ENCODE measurements around the gene BACH2. TPM values are rescaled to one million over a fixed set of nuclear protein-coding genes. Genes with fewer than 3 reads are reported as not detected.

Gene BACH2
- total and polyA plus RNA-seq, 9 of the 15 experiments (the other 6 are each of a cell fraction or from before 2014, with no cell fraction given), result 0.06 to 3.1 (median 0.59) TPM

DNA sequence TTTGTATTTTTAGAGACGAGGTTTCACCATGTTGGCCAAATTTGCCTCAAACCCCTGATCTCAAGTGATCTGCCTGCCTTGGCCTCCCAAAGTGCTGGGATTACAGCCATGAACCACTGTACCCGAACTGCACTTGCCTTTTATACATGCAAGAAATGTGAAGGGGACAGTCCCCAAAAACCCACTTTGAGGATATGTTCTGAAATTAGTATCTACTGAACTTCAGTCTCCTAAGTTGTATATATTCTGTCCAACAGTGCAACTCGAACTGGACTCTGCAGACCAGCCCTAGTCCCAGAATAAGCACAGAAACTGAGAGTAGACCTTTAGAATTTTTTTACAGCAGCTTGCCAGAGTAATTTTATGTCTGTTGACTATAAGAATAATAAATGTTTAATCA, 28.5 kb downstream of the BACH2 start:
- POLR2A ChIA-PET, result no interaction called here
- TF ChIP-seq SIN3B (IDR thresholded peaks at IDR 0.05; ENCODE audit: low read depth) (no peak), COPS2 (conservative IDR thresholded peaks at IDR 0.05) (no peak), ZNF311 (CRISPR knock-in tag; IDR thresholded peaks at IDR 0.05) (no peak), HCFC1 (IDR thresholded peaks at IDR 0.05; ENCODE audit: low read depth, low read length) (no peak), CREM (IDR thresholded peaks at IDR 0.05; ENCODE audit: low read depth) (no peak), TBL1XR1 (IDR thresholded peaks at IDR 0.05; ENCODE audit: low read length in 2 of 2) (no peak), CCNT2 (IDR thresholded peaks at IDR 0.05; ENCODE audit: borderline replicate concordance, extremely low read depth, insufficient read length, low read depth, low read length) (no peak), ETS2 (tag; IDR thresholded peaks at IDR 0.05; ENCODE audit: borderline replicate concordance, poor library complexity, severe bottlenecking) (no peak), L3MBTL2 (IDR thresholded peaks at IDR 0.05) (no peak), ZNF239 (CRISPR knock-in tag; IDR thresholded peaks at IDR 0.05) (no peak), ARID2 (IDR thresholded peaks at IDR 0.05) (no peak), SRSF7 (optimal IDR thresholded peaks at IDR 0.05; ENCODE audit: low read depth, low read length) (no peak), RAD21 (CRISPR knock-in tag; conservative IDR thresholded peaks at IDR 0.05 in 1 of 2, IDR thresholded peaks at IDR 0.05 in 1 of 2) (no peak), HNRNPLL (IDR thresholded peaks at IDR 0.05; ENCODE audit: low read depth, low read length, poor library complexity, severe bottlenecking) (no peak), ZNF12 (CRISPR knock-in tag; IDR thresholded peaks at IDR 0.05) (no peak), NFRKB (IDR thresholded peaks at IDR 0.05; ENCODE audit: low read depth) (no peak)
- TF ChIP-seq, protein P1, sequence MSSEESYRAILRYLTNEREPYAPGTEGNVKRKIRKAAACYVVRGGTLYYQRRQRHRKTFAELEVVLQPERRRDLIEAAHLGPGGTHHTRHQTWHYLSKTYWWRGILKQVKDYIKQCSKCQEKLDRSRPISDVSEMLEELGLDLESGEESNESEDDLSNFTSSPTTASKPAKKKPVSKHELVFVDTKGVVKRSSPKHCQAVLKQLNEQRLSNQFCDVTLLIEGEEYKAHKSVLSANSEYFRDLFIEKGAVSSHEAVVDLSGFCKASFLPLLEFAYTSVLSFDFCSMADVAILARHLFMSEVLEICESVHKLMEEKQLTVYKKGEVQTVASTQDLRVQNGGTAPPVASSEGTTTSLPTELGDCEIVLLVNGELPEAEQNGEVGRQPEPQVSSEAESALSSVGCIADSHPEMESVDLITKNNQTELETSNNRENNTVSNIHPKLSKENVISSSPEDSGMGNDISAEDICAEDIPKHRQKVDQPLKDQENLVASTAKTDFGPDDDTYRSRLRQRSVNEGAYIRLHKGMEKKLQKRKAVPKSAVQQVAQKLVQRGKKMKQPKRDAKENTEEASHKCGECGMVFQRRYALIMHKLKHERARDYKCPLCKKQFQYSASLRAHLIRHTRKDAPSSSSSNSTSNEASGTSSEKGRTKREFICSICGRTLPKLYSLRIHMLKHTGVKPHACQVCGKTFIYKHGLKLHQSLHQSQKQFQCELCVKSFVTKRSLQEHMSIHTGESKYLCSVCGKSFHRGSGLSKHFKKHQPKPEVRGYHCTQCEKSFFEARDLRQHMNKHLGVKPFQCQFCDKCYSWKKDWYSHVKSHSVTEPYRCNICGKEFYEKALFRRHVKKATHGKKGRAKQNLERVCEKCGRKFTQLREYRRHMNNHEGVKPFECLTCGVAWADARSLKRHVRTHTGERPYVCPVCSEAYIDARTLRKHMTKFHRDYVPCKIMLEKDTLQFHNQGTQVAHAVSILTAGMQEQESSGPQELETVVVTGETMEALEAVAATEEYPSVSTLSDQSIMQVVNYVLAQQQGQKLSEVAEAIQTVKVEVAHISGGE (CRISPR knock-in tag; IDR thresholded peaks at IDR 0.05), result no peak
- TF ChIP-seq, protein P2, sequence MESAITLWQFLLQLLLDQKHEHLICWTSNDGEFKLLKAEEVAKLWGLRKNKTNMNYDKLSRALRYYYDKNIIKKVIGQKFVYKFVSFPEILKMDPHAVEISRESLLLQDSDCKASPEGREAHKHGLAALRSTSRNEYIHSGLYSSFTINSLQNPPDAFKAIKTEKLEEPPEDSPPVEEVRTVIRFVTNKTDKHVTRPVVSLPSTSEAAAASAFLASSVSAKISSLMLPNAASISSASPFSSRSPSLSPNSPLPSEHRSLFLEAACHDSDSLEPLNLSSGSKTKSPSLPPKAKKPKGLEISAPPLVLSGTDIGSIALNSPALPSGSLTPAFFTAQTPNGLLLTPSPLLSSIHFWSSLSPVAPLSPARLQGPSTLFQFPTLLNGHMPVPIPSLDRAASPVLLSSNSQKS (CRISPR knock-in tag; IDR thresholded peaks at IDR 0.05), result no peak

More for the DNA sequence above, 28.5 kb downstream of the BACH2 start:
- Histone ChIP-seq H4K20me1 (replicated peaks; ENCODE audit: control insufficient read depth, insufficient read depth, low read length) (no peaks in the 10 kb centered on the region), H2AFZ (ENCODE audit: low read depth, low read length) (no peak overlapping the region), H3K4me2 (ENCODE audit: insufficient read depth, low read length) (no peak overlapping the region), H3K9ac (ENCODE audit: insufficient read depth in 1 of 2, low read depth in 2 of 2, low read length in 2 of 2) (no peak overlapping the region), H3K4me3 (no peak overlapping the region), H3K36me3 (ENCODE audit: control insufficient read depth, insufficient read depth, low read length) (no peaks in the 10 kb centered on the region), H3K9me3 (replicated peaks; ENCODE audit: control insufficient read depth, insufficient read depth, low read depth, low read length) (no peaks in the 10 kb centered on the region), H3K27me3 (ENCODE audit: control insufficient read depth in 2 of 2, insufficient read depth in 2 of 2, low read length in 2 of 2) (no peaks in the 10 kb centered on the region; a peak in 1 of 5 replicates), H3K9me1 (ENCODE audit: control insufficient read depth, insufficient read depth, low read length) (no peaks in the 10 kb centered on the region), H3K27ac (ENCODE audit: extremely low read depth, low read depth, low read length) (no peak overlapping the region), H3K79me2 (ENCODE audit: control insufficient read depth, insufficient read depth, low read length) (no peaks in the 10 kb centered on the region), H3K4me1 (replicated peaks in 1 of 2; ENCODE audit: control insufficient read depth in 2 of 2, insufficient read depth in 2 of 2, low read length in 2 of 2) (no peaks in the 10 kb centered on the region)
- in situ Hi-C loops (cut with MboI), result no loop called here
- no peak for DNase-seq (ENCODE audit: extremely low read depth in 1 of 4, low spot score in 3 of 4)
- WGBS (ENCODE audit: insufficient coverage, low coverage, missing lambda C conversion rate), result 15% methylated on average over 3 of the region's 3 CpGs
- BruUV-seq (replicated peaks), result no TSS peak
- CTCF ChIA-PET (ENCODE audit: low intra/inter-chr PET ratio), result no interaction called here
- no peak for ATAC-seq
- intact Hi-C loops (cut with micrococcal nuclease), result no loop called here
- no peak for FAIRE-seq

All from K562 (cell line).